Smooth muscle cell of trachea (primary cell): ENCODE measurements around the gene AIMP1. TPM values are rescaled to one million over a fixed set of nuclear protein-coding genes. Genes with fewer than 3 reads are reported as not detected.

Experiments
- total RNA-seq: library from RNA; depleted of rRNA; stranded (reverse); fragments of >200 nt; gene quantifications from 2 replicates; pipeline ENCODE4 v1.2.1, GENCODE V29; 2014

The AIMP1 gene
- total RNA-seq, result 18.7 and 31.0 TPM in 2 replicates

GRCh38 chr4:106315968-106316772 lies at the start of gene AIMP1, which contains the start of gene TBCK:
TSS of gene AIMP1 (plus strand) at chr4:106316550. CDS start at chr4:106325010, 8,460 bp downstream.
TSS of gene TBCK (minus strand) at chr4:106316209. CDS start at chr4:106308960, 7,249 bp downstream.

GRCh38 chr4:106368678-106369077 lies 52.3 kb downstream of the AIMP1 start, which contains the start of gene GIMD1:
TSS of gene GIMD1 (minus strand) at chr4:106368778. CDS start at chr4:106367435, 1,343 bp downstream.

Other genes starting within 250 kb of the AIMP1 start
- 53.8 and 86.5 TPM in 2 replicates for gene TBCK, start 341 bp upstream of the AIMP1 start, total RNA-seq
- not detected in 2 replicates for gene GIMD1, start 52.2 kb downstream of the AIMP1 start, total RNA-seq